ENCODE measurements around the gene APH1A. TPM values are rescaled to one million over a fixed set of nuclear protein-coding genes. Genes with fewer than 3 reads are reported as not detected.

APH1A gene
- total and polyA plus RNA-seq, 9 of the 15 experiments (the other 6 are each of a cell fraction or from before 2014, with no cell fraction given), result 5.6 to 123 (median 77.0) TPM

- TF ChIP-seq TEAD4 (IDR thresholded peaks at IDR 0.05; ENCODE audit: low read length) (no peak), TEAD4 (CRISPR knock-in tag; IDR thresholded peaks at IDR 0.05; ENCODE audit: borderline replicate concordance) (no peak), SIN3A (IDR thresholded peaks at IDR 0.05; ENCODE audit: borderline replicate concordance in 2 of 2, control insufficient read depth in 1 of 2, low read depth in 2 of 2, low read length in 2 of 2) (peak; percentile 72 to 80; a peak in 2 of 4 replicates), PATZ1 (CRISPR knock-in tag; IDR thresholded peaks at IDR 0.05; ENCODE audit: borderline replicate concordance) (no peak), C11orf30 (IDR thresholded peaks at IDR 0.05; ENCODE audit: low read depth) (peak; percentile 73), ZNF12 (CRISPR knock-in tag; IDR thresholded peaks at IDR 0.05) (no peak), NRF1 (conservative IDR thresholded peaks at IDR 0.05 in 1 of 2, IDR thresholded peaks at IDR 0.05 in 1 of 2) (peak; percentile 71 to 78), U2AF2 (optimal IDR thresholded peaks at IDR 0.05; ENCODE audit: low read depth, low read length) (no peak), TRIM24 (IDR thresholded peaks at IDR 0.05) (peak in 1 of 2 experiments; percentile 59; a peak in 2 of 4 replicates), MGA (IDR thresholded peaks at IDR 0.05) (no peak), SUPT5H (IDR thresholded peaks at IDR 0.05) (peak; percentile 63; the same call in 1 of the 2 replicates), CBX8 (IDR thresholded peaks at IDR 0.05; ENCODE audit: borderline replicate concordance, extremely low read depth, low read depth, low read length, poor library complexity, severe bottlenecking) (no peak), ZNF507 (tag; conservative IDR thresholded peaks at IDR 0.05) (no peak), ZNF408 (CRISPR knock-in tag; IDR thresholded peaks at IDR 0.05; ENCODE audit: low read depth) (no peak), STAT5B (CRISPR knock-in tag; IDR thresholded peaks at IDR 0.05) (no peak)
These were observed at the start of gene APH1A (continued) for GRCh38 chr1:150268705-150269403.

Data from K562 (cell line).